GM21529 (cell line): ENCODE results near the gene EFNB2.

Experiments used
- ATAC-seq: cut with Tn5 transposase; IDR thresholded peaks from one replicate; pipeline ENCODE4 v1.9.1; 2021; ENCODE audit not compliant: unreplicated experiment

EFNB2 gene

DNA sequence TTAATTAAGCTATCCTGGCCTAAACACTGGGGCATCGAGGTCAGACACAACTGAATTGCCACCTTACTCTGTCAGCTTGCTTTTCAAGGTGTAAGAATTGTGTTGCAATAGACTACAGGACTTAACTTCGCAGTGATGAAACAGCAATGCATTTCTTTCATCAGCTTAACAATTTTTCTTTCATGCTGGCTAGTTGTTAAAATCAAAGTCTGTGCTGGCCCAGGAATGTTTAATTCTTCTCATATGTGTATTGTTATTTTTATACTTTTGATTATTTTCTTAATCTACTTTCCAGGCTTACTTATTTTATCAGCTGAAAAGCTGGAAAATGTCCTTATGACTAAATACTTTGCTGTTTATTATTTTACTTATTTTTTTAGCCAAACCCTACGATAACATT, 79.7 kb downstream of the EFNB2 start:
- ATAC-seq: no peak

- ATAC-seq: no peak
Observed at GRCh38 chr13:106455190-106455589, 80.3 kb downstream of the EFNB2 start.

GRCh38 chr13:106453101-106453500, 82.4 kb downstream of the EFNB2 start:
- ATAC-seq: no peak

GRCh38 chr13:106450991-106451390, 84.5 kb downstream of the EFNB2 start:
- ATAC-seq: no peak

GRCh38 chr13:106449096-106449495, 86.4 kb downstream of the EFNB2 start:
- ATAC-seq: no peak

GRCh38 chr13:106445996-106446395, 89.5 kb downstream of the EFNB2 start:
- no peak for ATAC-seq

DNA sequence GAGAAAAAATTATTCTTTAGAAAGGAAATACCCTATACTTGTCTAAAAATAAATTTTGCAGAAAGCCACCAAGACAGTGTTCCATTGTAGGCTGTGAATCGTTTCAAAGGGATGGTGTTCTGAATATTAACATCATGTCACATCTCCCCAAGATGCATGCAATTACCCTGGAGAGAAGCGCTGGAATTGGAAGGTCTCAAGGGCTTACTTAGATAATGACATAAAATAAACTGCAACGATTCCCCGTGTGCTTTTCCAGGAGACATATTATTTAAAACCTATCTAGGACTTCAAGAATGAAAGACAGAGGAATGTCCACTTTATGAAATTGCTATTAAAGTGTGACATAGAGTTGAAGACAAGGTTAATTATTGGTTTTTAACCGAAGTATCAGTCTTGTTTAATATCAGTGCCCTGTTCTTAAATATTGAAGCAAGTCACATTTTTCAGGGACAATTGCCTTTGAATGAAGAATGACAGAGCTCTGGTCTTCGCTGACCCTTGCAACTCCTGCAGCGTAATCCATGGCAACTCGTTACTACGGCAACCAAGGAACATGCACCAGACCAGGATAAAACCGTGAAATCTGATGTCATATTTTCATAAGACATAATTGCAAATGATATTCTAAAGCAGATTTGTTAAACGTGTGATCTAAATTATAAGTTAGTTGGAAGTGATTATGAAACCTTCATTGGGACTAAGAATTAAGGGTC, 91.7 kb downstream of the EFNB2 start:
- no peak for ATAC-seq

DNA sequence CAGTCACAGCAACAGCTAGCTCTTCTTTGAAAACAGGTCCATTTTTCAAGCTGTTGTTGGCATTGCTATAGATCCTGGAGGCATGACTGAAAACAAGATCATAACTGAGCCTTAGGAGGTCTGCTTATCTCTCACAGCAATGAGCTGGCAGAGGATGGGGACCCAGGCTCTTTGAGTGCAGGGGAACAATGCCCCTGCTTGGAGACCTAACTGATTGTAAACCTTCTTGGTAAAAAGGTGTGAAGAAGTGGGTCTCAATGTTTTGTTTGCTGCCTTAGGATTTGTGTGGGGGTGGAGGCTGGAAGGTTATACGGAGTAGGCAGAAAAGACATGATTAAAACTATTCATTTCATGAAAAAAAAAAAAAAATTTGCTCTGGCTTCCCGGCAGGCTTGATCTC, 94.6 kb downstream of the EFNB2 start:
- no peak for ATAC-seq
